Cardiac ventricle fibroblast (primary cell): Measurements from ENCODE around the gene ATRN. TPM values are rescaled to one million over a fixed set of nuclear protein-coding genes. Genes with fewer than 3 reads are reported as not detected.

ENCODE experiments used
- total RNA-seq: library from RNA; depleted of rRNA; stranded (reverse); fragments of >200 nt; gene quantifications from 2 replicates; pipeline ENCODE4 v1.2.3, GENCODE V29; 2015

Gene ATRN
- total RNA-seq = 36.1 and 41.0 TPM in 2 replicates

GRCh38 chr20:3470627-3471396 is at the start of gene ATRN:
Gene ATRN, plus strand, starts transcription at chr20:3471018. Its CDS starts 90 bp downstream, at chr20:3471108.

GRCh38 chr20:3663031-3663701 is 192.3 kb downstream of the ATRN start, which contains the start of gene GFRA4:
Gene GFRA4, minus strand, starts transcription at chr20:3663399. Its CDS starts 0 bp downstream, at chr20:3663399.

GRCh38 chr20:3681931-3682781 is 211.3 kb downstream of the ATRN start, which contains the start of gene ADAM33:
Gene ADAM33, minus strand, starts transcription at chr20:3682010. Its CDS starts 6 bp downstream, at chr20:3682004.

Other genes starting within 250 kb of the ATRN start
- gene SLC4A11, start 231.8 kb upstream of the ATRN start, total RNA-seq = 0.94 and 1.5 TPM in 2 replicates
- 10.4 and 11.2 TPM in 2 replicates for gene DNAAF9, start 63.3 kb upstream of the ATRN start, total RNA-seq
- not detected in 2 replicates for gene GFRA4, start 192.4 kb downstream of the ATRN start, total RNA-seq
- gene ADAM33, start 211.0 kb downstream of the ATRN start, total RNA-seq = 14.1 and 14.8 TPM in 2 replicates
- not detected in 2 replicates for gene SIGLEC1, start 241.6 kb downstream of the ATRN start, total RNA-seq